NCI-H226 (cell line): ENCODE data around the gene TUBB1.
A peak's percentile ranks its signal among the peaks of the same experiment; 100 is the strongest.
"Not testable (repeated sequence)": the region's sequence is repeated elsewhere in the genome, so short reads cannot be mapped to it uniquely, and the experiment has no call there.

Experiments
- DNase-seq: peaks from one replicate; pipeline ENCODE4 v3.0.0-alpha.2; 2015

TUBB1 gene

DNA sequence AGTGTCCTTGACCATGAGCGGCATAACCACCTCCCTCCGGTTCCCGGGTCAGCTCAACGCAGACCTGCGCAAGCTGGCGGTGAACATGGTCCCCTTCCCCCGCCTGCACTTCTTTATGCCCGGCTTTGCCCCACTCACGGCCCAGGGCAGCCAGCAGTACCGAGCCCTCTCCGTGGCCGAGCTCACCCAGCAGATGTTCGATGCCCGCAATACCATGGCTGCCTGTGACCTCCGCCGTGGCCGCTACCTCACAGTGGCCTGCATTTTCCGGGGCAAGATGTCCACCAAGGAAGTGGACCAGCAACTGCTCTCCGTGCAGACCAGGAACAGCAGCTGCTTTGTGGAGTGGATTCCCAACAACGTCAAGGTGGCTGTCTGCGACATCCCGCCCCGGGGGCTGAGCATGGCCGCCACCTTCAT lies 4.9 kb downstream of the TUBB1 start:
- DNase-seq = no peak

GRCh38 chr20:59025086-59025485 lies 5.9 kb downstream of the TUBB1 start:
- no peak for DNase-seq

DNA sequence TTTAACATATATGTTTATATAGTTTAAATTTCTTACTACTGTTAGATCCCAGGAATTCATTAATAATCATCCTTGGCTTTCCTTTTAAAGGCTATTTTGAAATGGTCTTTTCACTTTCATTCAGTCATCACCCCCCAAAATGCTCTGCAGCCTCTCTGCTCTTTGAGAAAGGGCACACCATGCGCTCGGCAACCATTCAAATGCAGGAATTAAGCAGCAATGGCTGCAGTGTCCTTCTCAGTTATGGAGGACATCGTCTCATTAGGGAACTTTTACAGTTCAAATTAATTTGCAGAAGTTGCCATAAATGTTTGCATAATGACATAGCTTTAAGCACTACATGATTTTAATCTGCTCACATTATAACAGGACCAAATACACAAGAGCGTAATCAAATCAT lies 6.3 kb downstream of the TUBB1 start:
- DNase-seq = no peak

- DNase-seq = no peak
Measured at GRCh38 chr20:59026904-59027740, 7.9 kb downstream of the TUBB1 start.

GRCh38 chr20:59027741-59028320 lies 8.6 kb downstream of the TUBB1 start:
- DNase-seq = no peak

DNA sequence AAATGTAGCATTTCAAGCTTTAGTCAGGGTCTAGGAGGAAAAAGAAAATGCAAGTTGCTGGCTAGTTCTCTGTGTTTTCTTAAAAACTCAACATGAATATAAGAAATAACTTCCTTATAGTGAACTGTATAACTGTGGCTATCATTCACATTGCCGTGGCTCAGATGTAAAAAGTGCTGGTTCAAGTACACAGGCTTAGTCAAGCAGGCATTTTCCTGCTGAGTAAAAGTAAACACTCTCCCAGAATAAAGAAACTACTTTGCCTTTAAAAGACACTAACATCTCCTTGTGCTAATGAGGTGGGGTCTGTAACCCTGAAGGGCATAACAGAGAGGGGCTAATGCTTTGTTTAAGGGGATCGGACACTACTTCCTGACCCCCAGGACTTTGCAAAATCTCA lies 9.6 kb downstream of the TUBB1 start:
- DNase-seq = no peak

GRCh38 chr20:59030911-59031563 lies 11.8 kb downstream of the TUBB1 start:
- DNase-seq = no peak

DNA sequence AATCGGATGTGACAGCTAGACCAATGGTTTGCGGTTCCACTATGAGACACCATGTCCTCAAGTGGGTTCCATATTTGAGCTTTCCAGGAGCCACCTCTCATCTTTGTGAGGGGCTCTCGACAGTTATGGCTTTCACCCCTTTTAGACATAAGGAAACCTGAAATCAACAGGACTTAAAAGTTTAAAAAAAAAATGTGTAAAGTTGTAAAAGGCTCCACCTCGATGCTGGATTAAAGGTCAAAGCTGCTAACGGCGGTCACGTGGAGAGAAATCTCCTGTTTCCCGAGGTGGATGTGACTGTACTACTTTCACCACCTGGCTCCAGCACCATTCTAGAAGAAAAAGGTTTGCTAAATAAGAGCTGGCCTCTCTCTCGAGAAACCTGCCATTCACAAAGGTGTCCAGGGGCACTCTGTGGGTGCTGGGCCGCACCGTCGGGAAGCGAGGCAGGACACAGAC lies 12.4 kb downstream of the TUBB1 start:
- no peak for DNase-seq

DNA sequence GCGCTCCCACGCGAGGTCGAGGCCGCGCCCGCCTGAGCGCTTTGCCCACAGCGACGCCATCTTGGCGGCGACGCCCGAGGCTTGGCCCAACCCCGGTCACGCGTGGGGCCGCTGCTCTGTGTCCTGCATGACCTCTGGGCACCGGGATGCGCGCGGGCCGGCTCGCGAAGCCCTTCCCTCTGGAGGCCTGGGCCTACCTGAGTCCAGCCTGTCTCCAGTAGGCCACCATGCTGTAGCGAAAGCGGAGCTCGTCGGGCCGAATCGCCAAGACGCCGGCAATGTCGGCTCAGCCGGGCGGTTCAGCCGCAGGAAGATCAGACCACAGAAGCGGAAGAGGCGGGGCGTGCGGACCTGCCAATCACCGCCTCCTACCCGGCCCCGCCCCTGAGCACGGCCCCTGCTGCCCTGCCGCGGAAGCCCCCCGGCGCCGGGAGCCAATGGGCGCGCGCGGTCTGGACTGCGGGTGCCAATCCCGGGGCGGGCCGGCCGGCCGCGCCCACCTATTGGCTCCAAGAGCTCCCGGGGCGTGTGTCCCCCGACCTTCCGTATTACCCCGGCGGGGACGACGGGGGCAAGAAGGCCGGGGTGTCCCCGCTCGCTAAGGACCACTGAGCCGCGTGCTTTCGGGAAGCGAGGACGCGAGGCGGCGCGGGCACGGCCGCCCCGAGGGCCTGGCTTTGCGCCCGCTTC lies 12.9 kb downstream of the TUBB1 start, which contains the start of gene ATP5F1E:
ATP5F1E (minus strand) TSS at position 313 of the 690 bp plus-strand sequence; CDS start at position 229, 84 bp downstream.
- DNase-seq = peak; percentile 90

GRCh38 chr20:59032713-59033059 lies 13.5 kb downstream of the TUBB1 start:
- peak; percentile 16 for DNase-seq

DNA sequence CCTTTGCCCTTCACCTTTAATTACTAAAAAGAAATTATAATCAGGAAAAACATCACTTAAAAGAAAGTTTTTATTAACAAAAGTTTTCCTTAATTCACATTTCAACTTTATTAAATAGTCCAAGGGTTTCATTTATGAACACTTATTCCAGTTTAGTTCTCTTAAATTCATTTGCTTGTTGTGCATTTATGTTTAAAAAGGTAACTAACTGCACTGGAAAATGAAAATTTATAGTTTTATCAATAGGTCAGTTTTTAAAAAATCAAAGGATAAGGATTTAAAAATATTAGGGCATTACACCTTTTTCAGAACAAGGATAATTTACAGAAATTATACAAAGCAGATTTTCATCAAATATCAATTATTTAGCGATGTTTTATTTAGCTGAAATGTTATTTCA lies 13.9 kb downstream of the TUBB1 start:
- DNase-seq = no peak

DNA sequence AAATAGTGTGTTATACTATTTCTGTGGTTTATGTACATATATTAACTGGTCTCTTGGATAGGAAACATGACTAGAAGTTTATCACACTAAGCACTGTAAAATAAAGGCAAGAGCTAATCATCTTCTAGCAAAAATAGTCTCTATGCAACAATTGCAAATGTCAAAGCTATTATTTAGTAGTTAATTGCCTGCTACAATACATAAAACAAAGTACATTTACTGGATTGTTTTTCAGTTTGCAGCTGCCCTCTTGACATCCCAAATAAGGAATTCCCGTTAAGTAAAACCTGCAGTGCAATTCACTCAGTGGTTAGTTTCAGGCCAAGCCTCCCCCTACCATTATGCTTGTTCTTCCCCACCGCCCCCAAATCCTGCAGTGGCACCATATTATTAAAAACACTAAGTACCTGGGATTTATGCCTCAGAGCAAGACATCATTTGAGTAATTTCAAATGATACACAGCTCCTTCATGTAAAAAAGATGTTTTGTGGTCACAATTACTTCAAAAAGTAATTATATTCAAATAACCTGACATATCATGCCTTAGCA lies 14.5 kb downstream of the TUBB1 start:
- DNase-seq = no peak

DNA sequence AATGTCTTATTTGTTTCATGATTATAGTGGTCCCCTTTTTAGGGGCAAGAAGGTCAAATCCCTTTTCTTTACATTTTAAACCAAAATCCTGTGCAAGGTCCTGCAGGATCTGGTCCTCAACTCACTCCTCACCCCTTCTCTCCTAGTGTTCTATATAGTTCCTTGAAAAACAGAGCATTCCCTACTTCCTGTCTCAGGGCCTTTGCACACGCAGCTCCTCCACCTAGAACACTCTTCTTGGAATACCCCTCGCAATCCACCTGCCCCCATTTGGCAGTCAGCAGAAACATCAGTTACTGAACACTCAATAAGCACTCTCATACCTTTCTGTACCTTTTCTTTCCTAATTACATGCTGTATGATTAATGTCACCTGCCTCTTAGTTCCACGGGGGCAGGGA lies 16.2 kb downstream of the TUBB1 start:
- DNase-seq = no peak

DNA sequence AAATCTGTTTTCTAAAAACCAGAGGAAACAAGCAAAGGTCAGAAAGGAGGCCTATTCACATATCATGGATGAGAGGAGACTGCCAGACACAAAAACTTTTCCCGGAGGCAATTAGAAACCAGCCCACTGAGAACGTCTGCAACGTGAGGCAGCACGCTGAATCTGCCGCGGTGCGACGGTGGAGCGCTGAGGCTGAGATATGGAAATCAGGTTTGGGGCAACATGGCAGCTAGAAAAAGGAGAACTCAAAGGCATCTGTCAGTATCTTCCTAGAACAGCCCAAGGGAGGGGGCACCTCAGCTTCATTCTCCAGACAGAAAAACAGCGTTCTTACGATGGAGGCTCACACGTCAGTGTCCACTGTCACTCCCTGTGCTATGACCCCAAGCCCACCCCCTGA lies 18.2 kb downstream of the TUBB1 start:
- no peak for DNase-seq

- DNase-seq = no peak
Measured at GRCh38 chr20:59039233-59039632, 20.0 kb downstream of the TUBB1 start.

DNA sequence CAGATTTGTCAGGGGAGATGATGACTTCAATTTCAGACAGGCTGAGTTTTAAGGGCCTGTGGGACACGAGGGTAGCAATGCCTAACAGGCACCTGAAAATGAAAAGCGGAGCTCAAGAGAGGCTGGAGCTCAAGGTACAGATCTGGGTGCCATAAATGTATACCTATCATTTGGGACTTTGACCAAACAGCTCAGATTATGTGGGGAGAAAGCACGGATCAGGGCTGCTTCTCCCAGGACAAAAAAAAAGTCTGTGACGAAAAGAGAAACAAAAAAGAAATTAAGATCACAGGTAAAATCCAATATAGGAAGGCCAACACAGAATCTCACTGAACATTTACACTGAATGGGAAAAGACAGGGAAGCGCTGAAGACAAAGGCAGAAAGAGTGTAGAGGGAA lies 21.4 kb downstream of the TUBB1 start:
- DNase-seq = no peak

- not testable (repeated sequence) for DNase-seq
Measured at GRCh38 chr20:59041487-59041886, 22.3 kb downstream of the TUBB1 start.

DNA sequence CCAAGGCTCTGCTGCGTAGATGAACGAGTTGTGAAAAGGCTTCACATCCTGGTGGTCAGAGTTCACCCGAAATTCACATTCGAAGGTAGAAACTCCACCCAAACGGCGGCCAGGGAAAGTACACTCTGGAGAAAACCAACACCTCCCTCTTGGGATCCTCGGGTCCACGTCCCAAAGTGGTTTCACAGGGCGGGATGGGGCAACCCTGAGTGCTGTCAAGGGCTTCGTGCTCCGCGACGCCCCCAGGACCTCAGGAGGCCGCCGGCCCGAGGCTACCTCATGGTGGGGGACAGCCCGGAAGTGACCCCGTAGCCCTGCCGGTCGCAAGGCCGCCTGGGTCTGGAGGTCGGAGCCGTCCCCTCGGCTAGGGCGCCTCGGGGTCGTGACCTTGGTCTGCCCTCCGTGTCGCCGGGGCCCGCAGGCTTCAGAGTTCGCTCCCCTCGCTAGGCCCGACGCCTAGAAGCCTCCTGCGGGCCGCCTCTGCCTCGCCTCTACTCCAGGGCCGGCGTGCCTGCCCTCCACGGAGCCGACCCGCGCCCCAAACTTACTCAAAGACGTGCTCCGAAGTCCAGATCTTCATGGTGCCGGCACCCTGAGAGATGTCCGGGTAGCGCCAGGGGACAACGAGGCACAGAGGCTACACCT lies 23.0 kb downstream of the TUBB1 start, which contains the start of gene PRELID3B:
PRELID3B (minus strand) TSS at position 636 of the 645 bp plus-strand sequence; CDS start at position 580, 56 bp downstream.
- DNase-seq = no peak

DNA sequence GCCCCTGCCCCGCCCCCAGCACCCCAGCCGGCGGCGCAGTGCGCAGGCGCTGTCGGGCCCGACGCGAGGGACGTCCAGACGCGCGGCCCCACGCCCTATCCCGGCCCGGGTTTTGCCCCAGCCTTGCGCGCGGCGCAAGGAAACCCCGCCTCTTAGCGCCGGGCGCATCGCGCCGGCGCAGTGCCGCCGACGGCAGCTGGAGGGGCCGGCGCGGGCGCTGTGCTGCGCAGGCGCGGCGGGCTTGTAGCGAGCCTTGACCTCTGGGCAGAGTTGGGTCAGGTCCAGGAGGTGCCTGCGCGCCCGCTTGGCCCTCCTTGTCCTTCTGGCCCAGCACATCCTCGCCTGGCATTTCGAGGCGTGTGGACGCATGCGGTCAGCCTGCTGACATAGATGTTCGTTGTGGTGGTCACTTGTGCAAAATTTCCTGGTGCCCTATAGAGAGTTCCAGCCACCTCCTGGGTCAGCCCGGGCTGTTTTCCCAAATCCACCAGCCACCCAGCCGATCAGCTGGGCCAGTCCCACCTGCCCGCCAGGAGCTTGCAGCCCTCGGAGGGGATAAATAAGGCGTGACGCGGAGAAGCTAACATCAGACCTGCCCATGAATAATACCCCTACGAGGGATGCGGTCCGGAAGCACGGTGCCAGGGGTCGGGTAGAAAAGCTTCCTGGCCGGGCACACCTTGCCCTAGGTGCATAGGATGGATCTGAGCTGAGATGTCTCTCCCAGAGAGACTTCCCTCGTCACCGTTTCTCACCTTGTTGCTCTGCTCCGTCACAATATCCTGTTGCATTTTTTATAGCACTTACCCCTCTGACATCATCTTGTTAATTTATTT lies 23.8 kb downstream of the TUBB1 start:
- peak; percentile 87 for DNase-seq

- DNase-seq = no peak
Measured at GRCh38 chr20:59043698-59044097, 24.5 kb downstream of the TUBB1 start.

DNA sequence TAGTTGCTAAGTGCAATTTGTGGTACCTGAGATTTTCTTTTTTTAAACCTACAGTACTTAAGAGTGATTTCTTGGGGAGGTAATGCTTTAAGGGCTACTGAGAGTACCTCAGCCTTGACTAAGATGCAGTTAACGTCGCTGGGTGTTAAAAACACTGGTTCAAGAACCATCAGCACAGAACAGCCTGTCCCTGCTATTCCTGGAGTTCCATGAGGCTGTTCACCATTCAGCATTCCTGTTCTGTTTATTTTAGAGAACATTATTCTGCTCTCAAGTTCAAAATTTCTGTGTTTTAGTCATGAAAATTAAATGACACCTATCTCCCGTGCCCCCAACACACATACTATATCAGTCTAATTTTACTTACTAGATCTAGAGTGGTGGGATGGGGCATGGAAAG lies 25.1 kb downstream of the TUBB1 start:
- DNase-seq = no peak
